Keratinocyte (primary cell): ENCODE data around the gene KLC1. TPM values are rescaled to one million over a fixed set of nuclear protein-coding genes. Genes with fewer than 3 reads are reported as not detected.

Experiments
- DNase-seq: peaks from one replicate; pipeline ENCODE4 v3.0.0-alpha.2; 2011; ENCODE audit warnings: low read depth, missing footprints, low spot score
- FAIRE-seq: peaks from 2 replicates; lab custom pipeline; 2011; peaks lifted over from hg19 to GRCh38; lab: Jason Lieb, UNC
- H2AFZ ChIP-seq: 2 replicates; pipeline ENCODE4 v1.6.0; 2012; ENCODE audit warnings: low read length, control low read depth, inconsistent platforms; ENCODE audit not compliant: control insufficient read depth
- H3K27ac ChIP-seq: 2 replicates; pipeline ENCODE4 v1.5.1; 2011; ENCODE audit warnings: low read length; ENCODE audit not compliant: control insufficient read depth, insufficient read depth
- H3K27me3 ChIP-seq: 3 replicates; pipeline ENCODE4 v1.6.0; 2011; ENCODE audit warnings: low read length; ENCODE audit not compliant: control insufficient read depth, insufficient read depth; ENCODE audit errors: extremely low read depth
- H3K36me3 ChIP-seq, 2 experiments: 2 replicates in 1 of 2; 3 replicates in 1 of 2; pipeline ENCODE4 v1.5.1; 2011; ENCODE audit warnings: low read length in 2 of 2, mild to moderate bottlenecking in 1 of 2; ENCODE audit not compliant: control insufficient read depth in 2 of 2, insufficient read depth in 2 of 2; ENCODE audit errors: extremely low read depth in 1 of 2
- H3K4me1 ChIP-seq: 3 replicates; pipeline ENCODE4 v1.5.1; 2011; ENCODE audit warnings: low read length; ENCODE audit not compliant: control insufficient read depth, insufficient read depth; ENCODE audit errors: extremely low read depth
- H3K4me2 ChIP-seq: 3 replicates; pipeline ENCODE4 v1.6.0; 2011; ENCODE audit warnings: low read depth, low read length; ENCODE audit not compliant: control insufficient read depth, insufficient read depth; ENCODE audit errors: extremely low read depth
- H3K4me3 ChIP-seq, 3 experiments: fragments of 200-600 bp in 1 of 3; sonication (generic) in 1 of 3; 2 replicates in 2 of 3; 3 replicates in 1 of 3; pipeline ENCODE4 v1.5.1; 2011 to 2016; ENCODE audit warnings: low read length in 3 of 3, mild to moderate bottlenecking in 3 of 3, control low read depth in 2 of 3, inconsistent platforms in 1 of 3, low read depth in 1 of 3, mixed read lengths in 1 of 3, mixed run types in 1 of 3, moderate library complexity in 1 of 3; ENCODE audit not compliant: control insufficient read depth in 2 of 3, insufficient read depth in 2 of 3; ENCODE audit errors: extremely low read depth in 1 of 3
- H3K79me2 ChIP-seq: 2 replicates; pipeline ENCODE4 v1.6.0; 2012; ENCODE audit warnings: low read length; ENCODE audit not compliant: control insufficient read depth, insufficient read depth
- H3K9ac ChIP-seq: 3 replicates; pipeline ENCODE4 v1.6.0; 2011; ENCODE audit warnings: low read length; ENCODE audit not compliant: control insufficient read depth, insufficient read depth; ENCODE audit errors: extremely low read depth
- H3K9me1 ChIP-seq: 3 replicates; pipeline ENCODE4 v1.6.0; 2011; ENCODE audit warnings: low read length; ENCODE audit not compliant: control insufficient read depth, insufficient read depth; ENCODE audit errors: extremely low read depth
- H3K9me3 ChIP-seq: 2 replicates; pipeline ENCODE4 v1.5.1; 2012; ENCODE audit warnings: low read depth, low read length; ENCODE audit not compliant: control insufficient read depth
- H4K20me1 ChIP-seq: 3 replicates; pipeline ENCODE4 v1.6.0; 2011; ENCODE audit warnings: low read length; ENCODE audit not compliant: control insufficient read depth, insufficient read depth; ENCODE audit errors: extremely low read depth
- CTCF ChIP-seq, 3 experiments: IDR thresholded peaks in 1 of 3; conservative IDR thresholded peaks in 1 of 3; optimal IDR thresholded peaks in 1 of 3; 2 replicates in 2 of 3; 3 replicates in 1 of 3; pipeline versions ENCODE3 to v1.5.1; 2011; ENCODE audit warnings: low read length in 3 of 3, mild to moderate bottlenecking in 3 of 3, moderate library complexity in 2 of 3, control low read depth in 1 of 3, inconsistent platforms in 1 of 3; ENCODE audit not compliant: insufficient read depth in 2 of 3; ENCODE audit errors: extremely low read depth in 1 of 3
- EZH2 ChIP-seq: IDR thresholded peaks from one replicate; pipeline ENCODE4 v1.6.1; 2012; ENCODE audit warnings: inconsistent platforms, mild to moderate bottlenecking, low read length, moderate library complexity
- dilution Hi-C: fragments of 300-500 bp; cut with MboI; formaldehyde crosslinking; loops from one replicate; pipeline ENCODE4 v1.7.0; 2020; ENCODE audit warnings: low sequenced_read_pairs; ENCODE audit not compliant: extremely low pct_ligation_motif_present
- polyA plus RNA-seq, 5 experiments: library from polyadenylated mRNA; depleted of rRNA in 3 of 5; stranded (reverse) in 3 of 5; stranded (forward) in 1 of 5; unstranded in 1 of 5; fragments of >200 nt; gene quantifications; 1 replicate in 1 of 5; 2 replicates in 3 of 5; 3 replicates in 1 of 5; pipeline versions ENCODE4 v1.2.1 to v1.2.3, GENCODE V29; 2011 to 2012; ENCODE audit warnings: missing spikeins in 2 of 5, low read depth in 1 of 5, low replicate concordance in 1 of 5

Gene KLC1
- polyA plus RNA-seq, 1 donor (not counting 4 experiments of a cell fraction or from before 2014, with no cell fraction given) = 130 TPM

GRCh38 chr14:103653805-103654204 is 24.8 kb downstream of the KLC1 start:
- Histone ChIP-seq H3K36me3 (peaks cover 30% of the 10 kb centered on the region in 2 experiments), H3K9me1 (peaks cover 6% of the 10 kb centered on the region), H3K4me1 (no peaks in the 10 kb centered on the region), H4K20me1 (peaks cover 41% of the 10 kb centered on the region), H3K4me2 (no peak overlapping the region), H3K9ac (no peak overlapping the region), H3K4me3 (no peak overlapping the region), H3K79me2 (peaks cover 85% of the 10 kb centered on the region), H2AFZ (no peak overlapping the region), H3K27ac (no peak overlapping the region), H3K9me3 (no peaks in the 10 kb centered on the region), H3K27me3 (no peaks in the 10 kb centered on the region)
- DNase-seq = no peak
- dilution Hi-C loops = no loop called here
- TF ChIP-seq CTCF (optimal IDR thresholded peaks at IDR 0.05 in 1 of 3, IDR thresholded peaks at IDR 0.05 in 1 of 3, conservative IDR thresholded peaks at IDR 0.05 in 1 of 3; ENCODE audit: extremely low read depth in 1 of 3, insufficient read depth in 2 of 3, low read length in 3 of 3) (no peak), EZH2 (no peak)
- no peak for FAIRE-seq

- Histone ChIP-seq H3K4me1 (no peaks in the 10 kb centered on the region), H2AFZ (no peak overlapping the region), H4K20me1 (peaks cover 35% of the 10 kb centered on the region), H3K9me1 (peaks cover 6% of the 10 kb centered on the region), H3K9me3 (no peaks in the 10 kb centered on the region), H3K4me3 (no peak overlapping the region), H3K79me2 (peaks cover 83% of the 10 kb centered on the region), H3K27me3 (no peaks in the 10 kb centered on the region), H3K27ac (no peak overlapping the region), H3K36me3 (peaks cover 34% of the 10 kb centered on the region in 2 experiments), H3K4me2 (no peak overlapping the region), H3K9ac (no peak overlapping the region)
- DNase-seq (no peak), FAIRE-seq (no peak)
- TF ChIP-seq CTCF (optimal IDR thresholded peaks at IDR 0.05 in 1 of 3, IDR thresholded peaks at IDR 0.05 in 1 of 3, conservative IDR thresholded peaks at IDR 0.05 in 1 of 3; ENCODE audit: extremely low read depth in 1 of 3, insufficient read depth in 2 of 3, low read length in 3 of 3) (no peak), EZH2 (no peak)
- dilution Hi-C loops = no loop called here
These were observed 25.6 kb downstream of the KLC1 start for GRCh38 chr14:103654619-103655018.
